ENCODE data around the gene BMP7.

BMP7 gene

GRCh38 chr20:57256908-57257307, 9.5 kb downstream of the BMP7 start:
- no peak for DNase-seq (ENCODE audit: low read depth)
- TF ChIP-seq, protein P1, sequence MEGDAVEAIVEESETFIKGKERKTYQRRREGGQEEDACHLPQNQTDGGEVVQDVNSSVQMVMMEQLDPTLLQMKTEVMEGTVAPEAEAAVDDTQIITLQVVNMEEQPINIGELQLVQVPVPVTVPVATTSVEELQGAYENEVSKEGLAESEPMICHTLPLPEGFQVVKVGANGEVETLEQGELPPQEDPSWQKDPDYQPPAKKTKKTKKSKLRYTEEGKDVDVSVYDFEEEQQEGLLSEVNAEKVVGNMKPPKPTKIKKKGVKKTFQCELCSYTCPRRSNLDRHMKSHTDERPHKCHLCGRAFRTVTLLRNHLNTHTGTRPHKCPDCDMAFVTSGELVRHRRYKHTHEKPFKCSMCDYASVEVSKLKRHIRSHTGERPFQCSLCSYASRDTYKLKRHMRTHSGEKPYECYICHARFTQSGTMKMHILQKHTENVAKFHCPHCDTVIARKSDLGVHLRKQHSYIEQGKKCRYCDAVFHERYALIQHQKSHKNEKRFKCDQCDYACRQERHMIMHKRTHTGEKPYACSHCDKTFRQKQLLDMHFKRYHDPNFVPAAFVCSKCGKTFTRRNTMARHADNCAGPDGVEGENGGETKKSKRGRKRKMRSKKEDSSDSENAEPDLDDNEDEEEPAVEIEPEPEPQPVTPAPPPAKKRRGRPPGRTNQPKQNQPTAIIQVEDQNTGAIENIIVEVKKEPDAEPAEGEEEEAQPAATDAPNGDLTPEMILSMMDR (IDR thresholded peaks at IDR 0.05; ENCODE audit: control insufficient read depth, extremely low read depth, insufficient read depth): no peak
- no peak overlapping the region for H3K4me3 ChIP-seq (ENCODE audit: low read depth, low read length)

DNA sequence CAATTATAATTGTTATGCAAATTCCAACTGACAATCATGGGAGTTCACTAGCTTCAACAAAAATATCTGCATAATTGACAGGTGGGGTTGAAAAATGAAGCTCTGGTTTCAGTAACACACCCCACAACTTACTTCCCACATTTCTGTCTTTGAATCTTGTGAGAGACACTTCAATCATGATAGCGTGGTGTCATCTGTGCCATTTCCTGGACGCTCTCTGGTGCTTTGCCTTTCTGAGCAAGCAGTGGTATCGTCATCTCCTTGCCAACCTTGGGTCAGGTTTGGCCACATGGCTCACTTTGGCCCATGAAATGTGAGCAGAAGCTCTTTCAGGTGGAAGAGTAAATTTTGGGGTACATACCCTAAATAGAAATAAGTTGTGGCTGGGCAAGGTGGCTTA, 10.2 kb downstream of the BMP7 start:
- TF ChIP-seq, protein P1 (IDR thresholded peaks at IDR 0.05; ENCODE audit: control insufficient read depth, extremely low read depth, insufficient read depth): no peak
- DNase-seq (ENCODE audit: low read depth): no peak
- H3K4me3 ChIP-seq (ENCODE audit: low read depth, low read length): no peak overlapping the region

DNA sequence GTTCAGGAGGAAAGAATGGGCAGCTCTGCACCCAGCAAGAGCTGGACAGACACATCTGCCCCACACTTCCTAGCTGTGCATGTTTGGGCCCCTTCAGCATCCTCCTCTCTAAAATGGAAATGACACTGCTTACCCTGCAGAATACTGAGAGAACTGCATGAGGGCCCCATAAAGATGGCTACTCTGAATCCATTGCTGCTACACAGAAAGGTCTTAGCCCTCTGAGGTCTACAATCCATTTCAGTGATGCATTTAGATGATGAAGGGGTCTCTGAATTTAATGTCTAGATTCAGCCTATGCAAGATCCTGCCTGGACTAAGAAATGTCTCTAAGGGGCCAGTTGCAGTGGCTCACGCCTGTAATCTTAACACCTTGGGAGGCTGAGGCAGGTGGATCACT, 11.3 kb downstream of the BMP7 start:
- DNase-seq (ENCODE audit: low read depth): no peak
- no peak overlapping the region for H3K4me3 ChIP-seq (ENCODE audit: low read depth, low read length)
- TF ChIP-seq, protein P1 (IDR thresholded peaks at IDR 0.05; ENCODE audit: control insufficient read depth, extremely low read depth, insufficient read depth): no peak

DNA sequence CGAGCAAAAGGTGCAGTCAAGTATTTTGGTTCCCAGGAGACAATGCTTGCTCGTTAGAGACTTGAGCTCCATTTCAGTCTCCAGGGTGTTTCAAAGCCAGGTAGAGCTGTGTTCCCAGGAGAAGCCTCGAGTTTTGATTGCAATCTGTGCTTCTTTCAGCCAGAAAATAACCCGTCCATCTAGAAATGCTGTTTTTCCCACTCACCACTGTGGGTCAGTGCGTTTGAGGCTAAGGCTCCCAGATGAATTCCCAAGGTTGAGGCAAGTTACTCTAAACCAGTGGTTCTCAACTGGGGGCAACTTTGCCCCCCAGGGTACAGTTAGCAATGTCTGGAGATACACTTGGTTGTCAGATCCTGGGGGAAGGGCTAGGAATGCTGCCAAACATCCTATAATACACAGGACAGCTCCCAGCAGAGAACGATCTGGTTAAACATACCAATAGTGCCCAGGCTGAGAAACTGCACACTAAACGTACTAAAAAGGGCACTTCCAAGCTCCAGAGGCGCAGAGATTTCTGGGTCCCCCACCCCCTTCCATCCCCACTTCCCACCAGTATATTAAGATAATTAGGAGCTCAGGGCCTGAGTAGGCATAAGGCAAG, 13.8 kb downstream of the BMP7 start:
- TF ChIP-seq, protein P1 (IDR thresholded peaks at IDR 0.05; ENCODE audit: control insufficient read depth, extremely low read depth, insufficient read depth): no peak
- DNase-seq (ENCODE audit: low read depth): no peak
- no peak overlapping the region for H3K4me3 ChIP-seq (ENCODE audit: low read depth, low read length)

DNA sequence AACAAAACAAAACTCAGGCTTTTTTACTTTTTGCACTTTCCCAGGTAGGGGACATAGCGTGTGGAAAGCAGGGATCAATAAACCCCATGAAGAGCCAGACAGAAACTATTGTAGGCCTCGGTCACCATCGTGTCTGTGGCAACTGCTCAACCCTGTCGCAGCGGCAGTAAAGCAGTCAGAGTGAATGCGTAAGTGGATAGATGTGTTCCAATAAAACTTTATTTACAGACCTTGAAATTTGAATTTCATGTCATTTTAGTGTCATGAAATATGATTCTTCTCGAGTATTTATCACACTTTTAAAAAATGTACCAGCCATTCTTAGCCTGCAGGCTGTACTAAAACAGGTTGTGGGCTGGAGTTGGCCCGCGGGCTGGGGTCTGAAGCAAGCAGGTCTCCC, 14.5 kb downstream of the BMP7 start:
- DNase-seq (ENCODE audit: low read depth): no peak
- H3K4me3 ChIP-seq (ENCODE audit: low read depth, low read length): no peak overlapping the region
- TF ChIP-seq, protein P1 (IDR thresholded peaks at IDR 0.05; ENCODE audit: control insufficient read depth, extremely low read depth, insufficient read depth): no peak

DNA sequence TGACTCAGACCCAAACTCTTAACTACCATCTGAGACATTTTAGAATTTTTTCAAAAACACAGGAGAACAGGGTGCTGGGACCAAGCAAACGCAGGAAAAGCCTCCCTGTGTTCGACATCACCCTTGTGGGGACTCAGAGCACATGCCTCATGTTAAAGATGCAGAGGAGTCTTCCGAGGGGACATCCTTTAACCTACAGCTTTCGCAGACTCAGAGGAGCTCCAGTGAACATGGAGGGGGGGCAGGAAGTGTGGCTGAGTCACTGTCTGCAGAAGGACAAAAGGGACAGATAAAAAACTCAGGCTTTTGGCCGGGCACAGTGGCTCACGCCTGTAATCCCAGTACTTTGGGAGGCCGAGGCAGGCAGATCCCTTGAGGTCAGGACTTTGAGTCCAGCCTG, 15.1 kb downstream of the BMP7 start:
- DNase-seq (ENCODE audit: low read depth): no peak
- H3K4me3 ChIP-seq (ENCODE audit: low read depth, low read length): no peak overlapping the region
- TF ChIP-seq, protein P1 (IDR thresholded peaks at IDR 0.05; ENCODE audit: control insufficient read depth, extremely low read depth, insufficient read depth): no peak

Measured in LNCaP clone FGC (cell line).